GM19372 (cell line): ENCODE results near the gene SCARF1.
A peak's percentile ranks its signal among the peaks of the same experiment; 100 is the strongest.

Experiments used
- ATAC-seq: cut with Tn5 transposase; IDR thresholded peaks from one replicate; pipeline ENCODE4 v1.9.1; 2021; ENCODE audit warnings: mild to moderate bottlenecking, low read depth, moderate library complexity; ENCODE audit not compliant: unreplicated experiment

Gene SCARF1

GRCh38 chr17:1648963-1649843 is 3.7 kb upstream of the SCARF1 start:
- ATAC-seq, result peak; percentile 66

- peak; percentile 18 for ATAC-seq
These were observed 2.8 kb upstream of the SCARF1 start for GRCh38 chr17:1648173-1648962.

GRCh38 chr17:1647802-1648171 is 2.3 kb upstream of the SCARF1 start:
- ATAC-seq, result no peak

- no peak for ATAC-seq
These were observed 805 bp upstream of the SCARF1 start for GRCh38 chr17:1646199-1646875.

- no peak for ATAC-seq
These were observed 882 bp downstream of the SCARF1 start for GRCh38 chr17:1644493-1645206.

- ATAC-seq, result no peak
These were observed 1.5 kb downstream of the SCARF1 start for GRCh38 chr17:1643999-1644492.

- no peak for ATAC-seq
These were observed 2.1 kb downstream of the SCARF1 start for GRCh38 chr17:1643293-1643998.

GRCh38 chr17:1641065-1641403 is 4.5 kb downstream of the SCARF1 start:
- no peak for ATAC-seq

GRCh38 chr17:1640329-1641064 is 5.0 kb downstream of the SCARF1 start:
- ATAC-seq, result no peak

- no peak for ATAC-seq
These were observed 5.9 kb downstream of the SCARF1 start for GRCh38 chr17:1639549-1640180.

GRCh38 chr17:1638624-1639300 is 6.8 kb downstream of the SCARF1 start:
- no peak for ATAC-seq

- no peak for ATAC-seq
These were observed 7.4 kb downstream of the SCARF1 start for GRCh38 chr17:1638171-1638590.

GRCh38 chr17:1636732-1637285 is 8.7 kb downstream of the SCARF1 start:
- no peak for ATAC-seq

GRCh38 chr17:1635675-1636465 is 9.7 kb downstream of the SCARF1 start:
- no peak for ATAC-seq

- no peak for ATAC-seq
These were observed 10.5 kb downstream of the SCARF1 start for GRCh38 chr17:1634841-1635650.

- ATAC-seq, result no peak
These were observed 14.9 kb downstream of the SCARF1 start for GRCh38 chr17:1630662-1631061.
